Panc1 (cell line): ENCODE data around the gene CHST11. TPM values are rescaled to one million over a fixed set of nuclear protein-coding genes. Genes with fewer than 3 reads are reported as not detected.

Source experiments
- ATAC-seq: fragments of 200-7000 bp; cut with Tn5 transposase; 2 replicates; pipeline ENCODE4 v1.9.1; 2020; ENCODE audit warnings: mild to moderate bottlenecking, moderate library complexity
- BruUV-seq: library from RNA; stranded (reverse); fragments of 400-500 nt; replicated peaks from 2 replicates; lab custom pipeline; 2021; lab: Mats Ljungman, UMichigan
- CTCF ChIA-PET: fragments of 300-600 bp; sonication (Branson Sonifier 250); formaldehyde crosslinking; loops from one replicate; lab custom pipeline; 2022; ENCODE audit warnings: antibody characterized with exemption; lab: Charles Lee
- POLR2A ChIA-PET: fragments of 300-600 bp; sonication (Branson Sonifier 250); formaldehyde crosslinking; loops from one replicate; lab custom pipeline; 2022; ENCODE audit warnings: antibody characterized with exemption; lab: Charles Lee
- DNase-seq: peaks from one replicate; pipeline ENCODE4 v3.0.0-alpha.2; 2010; ENCODE audit warnings: low read depth, low spot score
- H3K27ac ChIP-seq: 2 replicates; pipeline ENCODE4 v1.5.1; 2011; ENCODE audit warnings: mild to moderate bottlenecking, low read length, inconsistent platforms
- H3K27me3 ChIP-seq: fragments of 200-500 bp; sonication (Bioruptor generic); 2 replicates; pipeline ENCODE4 v1.6.0; 2014; ENCODE audit warnings: low read length, inconsistent platforms; ENCODE audit not compliant: control insufficient read depth, insufficient read depth
- H3K36me3 ChIP-seq: fragments of 200-500 bp; sonication (Bioruptor generic); 2 replicates; pipeline ENCODE4 v1.5.1; 2014; ENCODE audit warnings: inconsistent platforms, mild to moderate bottlenecking, low read length, moderate library complexity; ENCODE audit not compliant: control insufficient read depth, insufficient read depth
- H3K4me1 ChIP-seq: 2 replicates; pipeline ENCODE4 v1.5.1; 2011; ENCODE audit warnings: inconsistent platforms, mild to moderate bottlenecking, low read length, moderate library complexity; ENCODE audit not compliant: control insufficient read depth, insufficient read depth
- H3K4me3 ChIP-seq, 2 experiments: 2 replicates each; pipeline ENCODE4 v1.5.1; 2011 to 2012; ENCODE audit warnings: low read depth in 2 of 2, low read length in 2 of 2, mild to moderate bottlenecking in 2 of 2, inconsistent platforms in 1 of 2, moderate library complexity in 1 of 2
- H3K9me3 ChIP-seq: fragments of 200-500 bp; sonication (Bioruptor generic); 2 replicates; pipeline ENCODE4 v1.5.1; 2014; ENCODE audit warnings: low read depth, mild to moderate bottlenecking, inconsistent platforms, low read length, moderate library complexity; ENCODE audit not compliant: control insufficient read depth, insufficient read depth
- CTCF ChIP-seq: fragments of 450-650 bp; IDR thresholded peaks from 2 replicates; pipeline ENCODE4 v1.5.1; 2017; ENCODE audit warnings: mild to moderate bottlenecking
- POLR2AphosphoS5 ChIP-seq: IDR thresholded peaks from 2 replicates; pipeline ENCODE4 v1.6.1; 2012; ENCODE audit warnings: mild to moderate bottlenecking, low read depth, low read length, moderate library complexity
- SIN3A ChIP-seq: IDR thresholded peaks from 2 replicates; pipeline ENCODE4 v1.6.1; 2012; ENCODE audit warnings: low read depth, mild to moderate bottlenecking, low read length, moderate library complexity, borderline replicate concordance; ENCODE audit not compliant: insufficient read depth
- TCF7L2 ChIP-seq: IDR thresholded peaks from 2 replicates; pipeline ENCODE4 v1.6.1; 2011; ENCODE audit warnings: mild to moderate bottlenecking, low read depth, low read length, inconsistent platforms
- in situ Hi-C: cut with HindIII; loops from 2 replicates; pipeline ENCODE4 v1.10.0; 2016; ENCODE audit warnings: low sequenced_read_pairs, low pct_unique_long_range_greater_than_20kb
- intact Hi-C: fragments of 100-400 bp; cut with micrococcal nuclease; formaldehyde crosslinking; loops from one replicate; pipeline ENCODE4 v1.10.0; 2022; ENCODE audit not compliant: unreplicated experiment
- total RNA-seq: library from RNA; stranded (reverse); gene quantifications from one replicate; pipeline ENCODE4 v1.2.1, GENCODE V29; 2021; ENCODE audit not compliant: unreplicated experiment
- TF ChIP-seq, protein P1 (sequence below), 2 experiments: IDR thresholded peaks; 2 replicates each; pipeline ENCODE4 v1.6.1; 2011 to 2012; ENCODE audit warnings: low read depth in 2 of 2, control low read depth in 1 of 2, low read length in 1 of 2, mild to moderate bottlenecking in 1 of 2, moderate library complexity in 1 of 2; ENCODE audit not compliant: insufficient read depth in 1 of 2

Gene CHST11
- total RNA-seq, 1 experiment from 2014 or later = 11.4 TPM

- no peak overlapping the region for H3K27ac ChIP-seq
- in situ Hi-C loops (no loop called here), intact Hi-C loops (no loop called here)
- no TSS peak for BruUV-seq
- POLR2A ChIA-PET = no interaction called here
- no peaks in the 10 kb centered on the region for H3K9me3 ChIP-seq
- no peak overlapping the region for H3K4me3 ChIP-seq
- no peaks in the 10 kb centered on the region for H3K36me3 ChIP-seq
- no peak for TF ChIP-seq TCF7L2
- TF ChIP-seq SIN3A = no peak
- no peak for TF ChIP-seq POLR2AphosphoS5
- TF ChIP-seq CTCF = no peak
- TF ChIP-seq, protein P1, sequence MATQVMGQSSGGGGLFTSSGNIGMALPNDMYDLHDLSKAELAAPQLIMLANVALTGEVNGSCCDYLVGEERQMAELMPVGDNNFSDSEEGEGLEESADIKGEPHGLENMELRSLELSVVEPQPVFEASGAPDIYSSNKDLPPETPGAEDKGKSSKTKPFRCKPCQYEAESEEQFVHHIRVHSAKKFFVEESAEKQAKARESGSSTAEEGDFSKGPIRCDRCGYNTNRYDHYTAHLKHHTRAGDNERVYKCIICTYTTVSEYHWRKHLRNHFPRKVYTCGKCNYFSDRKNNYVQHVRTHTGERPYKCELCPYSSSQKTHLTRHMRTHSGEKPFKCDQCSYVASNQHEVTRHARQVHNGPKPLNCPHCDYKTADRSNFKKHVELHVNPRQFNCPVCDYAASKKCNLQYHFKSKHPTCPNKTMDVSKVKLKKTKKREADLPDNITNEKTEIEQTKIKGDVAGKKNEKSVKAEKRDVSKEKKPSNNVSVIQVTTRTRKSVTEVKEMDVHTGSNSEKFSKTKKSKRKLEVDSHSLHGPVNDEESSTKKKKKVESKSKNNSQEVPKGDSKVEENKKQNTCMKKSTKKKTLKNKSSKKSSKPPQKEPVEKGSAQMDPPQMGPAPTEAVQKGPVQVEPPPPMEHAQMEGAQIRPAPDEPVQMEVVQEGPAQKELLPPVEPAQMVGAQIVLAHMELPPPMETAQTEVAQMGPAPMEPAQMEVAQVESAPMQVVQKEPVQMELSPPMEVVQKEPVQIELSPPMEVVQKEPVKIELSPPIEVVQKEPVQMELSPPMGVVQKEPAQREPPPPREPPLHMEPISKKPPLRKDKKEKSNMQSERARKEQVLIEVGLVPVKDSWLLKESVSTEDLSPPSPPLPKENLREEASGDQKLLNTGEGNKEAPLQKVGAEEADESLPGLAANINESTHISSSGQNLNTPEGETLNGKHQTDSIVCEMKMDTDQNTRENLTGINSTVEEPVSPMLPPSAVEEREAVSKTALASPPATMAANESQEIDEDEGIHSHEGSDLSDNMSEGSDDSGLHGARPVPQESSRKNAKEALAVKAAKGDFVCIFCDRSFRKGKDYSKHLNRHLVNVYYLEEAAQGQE (IDR thresholded peaks at IDR 0.05; ENCODE audit: insufficient read depth in 1 of 2, low read depth in 2 of 2, low read length in 1 of 2) = no peak
- CTCF ChIA-PET = no interaction called here
- no peaks in the 10 kb centered on the region for H3K4me1 ChIP-seq
- DNase-seq = no peak
- no peak; the same call in 1 of the 2 replicates for ATAC-seq
- no peaks in the 10 kb centered on the region for H3K27me3 ChIP-seq
These were observed 176.0 kb downstream of the CHST11 start for GRCh38 chr12:104632724-104633201.

DNA sequence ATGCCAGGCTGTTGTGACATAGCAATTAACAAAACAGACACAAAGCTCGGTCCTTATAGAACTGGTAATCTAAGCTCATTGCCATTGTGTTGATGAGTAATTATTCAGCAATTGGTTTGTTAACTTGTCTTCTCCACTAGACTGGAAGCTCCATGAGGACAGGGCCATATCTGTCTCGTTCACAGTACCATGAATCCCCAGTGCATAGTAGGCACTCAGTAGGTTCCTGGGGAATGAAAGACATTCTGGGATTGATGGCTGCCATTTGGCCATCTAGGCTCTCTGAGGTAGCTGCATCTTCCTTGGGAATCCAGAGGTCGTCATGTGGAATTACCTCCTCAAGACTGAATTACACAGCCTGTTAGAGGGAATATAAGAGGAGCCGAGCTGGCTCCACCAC is 177.3 kb downstream of the CHST11 start:
- Histone ChIP-seq H3K27me3 (no peaks in the 10 kb centered on the region), H3K36me3 (no peaks in the 10 kb centered on the region), H3K9me3 (no peaks in the 10 kb centered on the region), H3K4me1 (no peaks in the 10 kb centered on the region), H3K4me3 (no peak overlapping the region), H3K27ac (no peak overlapping the region)
- ChIA-PET POLR2A (no interaction called here), CTCF (interaction anchor here (0.9 kb wide), 1 partner anchor 29 kb away, joined by 10 read pairs; no protein-coding TSS in a partner anchor)
- in situ Hi-C loops = no loop called here
- BruUV-seq = no TSS peak
- TF ChIP-seq CTCF (no peak), TCF7L2 (no peak), SIN3A (no peak), POLR2AphosphoS5 (no peak)
- TF ChIP-seq, protein P1 (IDR thresholded peaks at IDR 0.05; ENCODE audit: insufficient read depth in 1 of 2, low read depth in 2 of 2, low read length in 1 of 2) = no peak
- DNase-seq = no peak
- no peak for ATAC-seq
- intact Hi-C loops = no loop called here
